NCI-H187 treated with DMSO at 0.1 percent for 48 hours (cell line): ENCODE measurements around the gene TTLL11.
"Not testable (repeated sequence)": the region's sequence is repeated elsewhere in the genome, so short reads cannot be mapped to it uniquely, and the experiment has no call there.

Source experiments
- DNase-seq: peaks from one replicate; lab custom pipeline; 2025; lab: John Stamatoyannopoulos, UW

TTLL11 gene

DNA sequence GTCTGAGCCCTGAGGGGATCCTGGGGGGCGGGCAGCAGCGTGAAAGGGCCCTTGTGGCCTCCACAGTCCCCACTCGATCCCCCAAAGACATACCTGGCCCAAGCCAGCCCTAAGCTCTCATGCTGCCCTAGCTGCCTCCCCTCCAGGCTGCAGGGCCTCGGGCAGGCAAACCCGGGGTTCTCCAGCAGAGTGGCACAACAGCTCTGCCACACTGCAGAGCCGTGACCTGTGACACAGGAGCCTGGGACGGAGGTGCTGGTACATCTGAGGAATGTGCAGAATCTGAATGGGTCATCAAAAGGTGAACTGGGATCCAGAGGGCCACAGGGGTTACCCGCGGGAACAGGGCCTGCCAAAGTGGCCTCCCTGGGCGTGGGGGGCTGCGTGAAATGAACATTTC, 278.5 kb downstream of the TTLL11 start:
- no peak for DNase-seq

DNA sequence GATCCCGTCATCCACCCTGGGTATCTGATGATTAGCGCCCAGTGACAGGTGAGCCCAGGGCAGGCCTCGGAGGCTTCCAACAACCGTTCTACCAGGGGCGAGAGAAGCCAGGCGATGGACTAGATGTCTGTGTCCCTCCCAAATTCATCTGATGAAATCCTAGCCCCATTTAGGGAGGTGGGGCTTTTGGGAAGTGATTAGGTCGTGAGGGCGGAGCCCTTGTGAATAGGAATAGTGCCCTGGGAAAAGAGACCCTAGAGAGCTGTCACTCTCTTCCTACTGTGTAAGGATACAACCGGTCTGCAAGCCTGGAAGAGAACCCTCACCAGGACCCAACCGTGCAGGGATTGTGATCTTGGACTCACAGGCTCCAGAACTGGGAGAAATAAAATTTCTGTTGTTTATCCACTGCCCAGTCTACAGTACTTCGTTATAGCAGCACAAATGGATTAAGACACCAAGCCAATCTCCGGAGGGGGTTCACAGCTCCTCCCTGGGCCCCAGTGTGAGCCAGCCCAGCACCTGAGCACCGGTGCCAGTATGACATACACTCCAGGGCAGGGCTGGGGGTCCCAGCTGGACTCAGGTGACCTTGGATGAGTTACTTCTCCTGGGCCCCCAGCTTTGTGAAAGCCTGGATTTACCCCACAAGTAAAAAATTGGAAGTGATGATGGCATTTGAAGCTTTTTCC, 279.4 kb downstream of the TTLL11 start:
- DNase-seq = no peak

DNA sequence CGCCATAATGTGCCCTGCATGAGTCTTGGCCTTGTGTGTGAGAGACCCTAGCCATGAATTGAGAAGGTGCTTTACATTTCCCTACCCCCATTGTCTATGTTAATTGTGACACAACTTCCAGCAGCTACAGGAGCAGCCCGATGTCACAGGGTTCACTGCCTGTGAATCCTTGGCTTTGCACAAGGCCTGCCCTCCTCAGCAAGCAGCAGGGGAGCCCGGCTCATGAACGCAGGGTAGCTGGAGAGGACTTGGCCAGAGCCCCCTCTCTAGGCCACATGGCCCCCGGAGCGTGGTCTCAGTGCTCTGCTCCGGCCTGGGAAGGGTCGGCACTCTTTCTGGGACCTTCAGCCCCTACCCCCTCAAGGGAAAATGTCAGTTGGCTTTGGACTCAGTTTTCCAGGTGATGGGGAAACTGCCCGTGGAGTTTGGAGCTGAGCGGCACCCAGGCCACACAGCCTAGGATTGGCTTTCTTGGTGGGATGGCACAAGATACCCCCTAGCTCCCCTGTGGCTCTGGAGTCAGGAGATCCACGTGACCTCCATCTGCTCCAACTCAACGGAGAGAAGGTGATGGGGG, 280.9 kb downstream of the TTLL11 start:
- no peak for DNase-seq

DNA sequence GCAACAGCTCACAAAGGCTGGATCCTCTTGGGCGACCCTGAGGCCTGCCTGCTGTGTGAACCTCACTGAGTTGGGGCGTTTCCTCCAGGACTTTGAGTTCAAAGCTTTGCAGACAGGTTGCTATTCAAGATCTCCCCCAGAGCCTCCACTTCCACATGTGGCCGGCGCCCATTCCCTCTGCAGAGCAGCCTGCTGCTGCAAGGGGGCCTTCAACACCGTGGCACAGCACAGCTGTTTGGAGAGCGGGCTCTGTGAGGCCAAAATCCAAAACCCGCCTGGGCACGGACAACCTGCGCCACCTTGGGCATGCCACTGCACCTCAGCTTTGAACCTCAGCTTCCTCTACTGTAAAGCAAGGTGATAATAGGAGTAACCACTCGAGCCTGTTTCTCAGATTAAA, 281.4 kb downstream of the TTLL11 start:
- DNase-seq = no peak

DNA sequence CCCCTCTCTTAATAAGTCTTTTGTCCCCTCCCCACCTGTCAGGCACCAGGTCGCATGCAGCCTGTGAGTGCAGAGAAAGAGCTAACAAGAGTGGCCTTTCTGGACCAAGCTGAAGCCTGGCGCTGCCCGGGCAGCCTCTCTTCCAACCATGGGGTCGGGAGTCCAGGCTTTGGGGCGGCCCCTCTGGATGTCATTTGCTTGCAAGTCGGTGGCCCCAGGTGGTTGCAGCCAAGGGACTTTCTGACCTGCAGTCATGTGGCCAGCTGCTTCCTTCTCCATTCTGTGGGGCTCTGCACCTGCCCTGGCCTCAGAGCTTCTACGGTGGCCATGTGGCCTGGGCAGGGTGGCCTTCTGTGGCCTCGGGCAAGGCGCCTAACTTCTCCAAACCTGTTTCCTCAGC, 282.0 kb downstream of the TTLL11 start:
- DNase-seq = no peak

DNA sequence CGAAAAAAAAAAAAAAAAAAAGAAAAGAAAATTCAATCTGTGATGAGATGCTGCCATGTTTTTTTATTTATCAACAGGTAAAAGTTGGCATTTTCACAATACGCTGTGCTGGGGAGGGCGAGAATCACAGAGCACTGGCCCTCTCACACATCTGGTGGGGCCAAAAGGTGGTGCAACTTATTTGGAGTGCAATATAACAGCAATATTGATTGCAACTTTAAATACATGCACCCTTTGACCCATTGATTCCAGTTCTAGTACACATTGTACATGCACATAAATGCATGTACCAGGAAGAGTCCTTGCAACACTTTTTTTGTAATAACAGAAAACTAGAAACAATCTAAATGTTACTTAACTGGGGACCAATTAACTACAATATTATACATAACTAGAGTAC, 282.6 kb downstream of the TTLL11 start:
- DNase-seq = no peak

DNA sequence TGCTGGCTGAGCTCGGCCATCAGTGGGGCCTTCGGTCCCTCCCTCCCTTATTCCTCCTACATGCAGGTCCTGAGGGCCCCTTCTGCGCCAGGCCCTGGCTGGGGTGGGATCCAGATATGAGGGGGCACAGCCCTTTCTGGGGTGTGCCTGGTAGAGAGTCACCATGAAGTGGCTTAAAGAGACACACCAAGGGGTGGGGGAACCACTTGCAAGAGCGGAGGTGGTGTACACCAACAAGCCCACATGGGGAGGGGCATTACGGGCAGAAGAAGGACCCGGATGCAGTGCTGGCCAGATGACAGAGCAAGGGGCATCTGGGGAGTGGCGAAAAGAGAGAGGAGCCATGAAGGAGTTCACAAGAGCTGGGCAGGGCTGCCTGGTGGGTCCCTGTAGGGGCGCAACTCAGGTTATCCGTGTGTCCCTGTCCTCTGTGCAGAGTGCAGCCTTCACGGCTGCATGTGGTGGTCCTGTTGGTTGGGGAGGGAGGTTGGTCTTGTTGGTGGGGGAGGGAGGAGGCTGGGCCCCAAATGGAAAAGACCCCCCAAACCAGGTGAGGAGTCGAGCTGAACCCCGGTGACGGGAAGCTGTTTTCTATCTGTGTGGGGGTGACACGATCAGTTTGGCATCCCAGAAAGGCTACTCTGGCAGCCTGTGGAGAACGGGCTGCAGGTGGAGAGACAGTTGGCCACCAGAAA, 283.6 kb downstream of the TTLL11 start:
- DNase-seq = no peak

DNA sequence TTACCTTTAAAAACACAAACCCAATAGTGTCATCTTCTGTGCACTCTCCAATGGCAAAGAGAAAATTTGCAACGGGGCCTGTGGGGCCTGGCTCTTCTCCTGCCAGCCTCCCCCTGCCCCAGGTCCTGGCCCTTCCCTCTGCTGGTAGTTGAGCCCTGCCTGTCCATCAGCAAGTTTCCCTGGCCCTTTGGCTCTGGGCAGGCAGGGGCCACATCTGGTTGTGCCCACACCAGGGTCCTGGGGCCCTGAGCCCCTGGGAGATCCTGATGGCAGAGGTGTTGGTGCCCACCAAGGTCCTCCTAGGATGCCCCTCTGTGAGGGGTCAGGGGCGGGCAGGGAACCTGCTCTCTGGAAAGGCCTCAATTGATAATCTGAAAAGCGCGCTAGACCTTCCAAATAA, 284.3 kb downstream of the TTLL11 start:
- DNase-seq = no peak

DNA sequence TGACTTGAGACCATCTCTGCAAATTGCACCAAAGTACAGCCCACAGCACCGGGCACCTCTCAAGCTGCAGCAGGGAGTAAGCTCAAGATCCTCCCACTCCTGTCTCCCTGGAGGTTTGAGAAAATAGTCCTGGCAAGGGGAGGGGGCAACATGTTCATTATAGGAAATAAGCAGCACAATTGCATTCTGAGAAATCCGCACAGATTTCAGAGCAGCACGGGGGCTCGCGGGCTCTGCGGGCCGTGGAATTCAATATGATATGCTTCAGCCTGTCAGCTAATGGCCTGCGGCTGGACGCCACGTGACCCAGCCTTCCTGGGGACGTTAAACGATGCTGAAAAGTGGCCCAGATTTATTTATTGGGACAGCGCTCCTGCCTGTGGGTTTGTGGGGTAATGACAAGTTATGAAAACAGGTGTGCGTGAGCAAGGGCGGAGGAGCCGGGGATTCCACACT, 285.3 kb downstream of the TTLL11 start:
- DNase-seq = no peak

DNA sequence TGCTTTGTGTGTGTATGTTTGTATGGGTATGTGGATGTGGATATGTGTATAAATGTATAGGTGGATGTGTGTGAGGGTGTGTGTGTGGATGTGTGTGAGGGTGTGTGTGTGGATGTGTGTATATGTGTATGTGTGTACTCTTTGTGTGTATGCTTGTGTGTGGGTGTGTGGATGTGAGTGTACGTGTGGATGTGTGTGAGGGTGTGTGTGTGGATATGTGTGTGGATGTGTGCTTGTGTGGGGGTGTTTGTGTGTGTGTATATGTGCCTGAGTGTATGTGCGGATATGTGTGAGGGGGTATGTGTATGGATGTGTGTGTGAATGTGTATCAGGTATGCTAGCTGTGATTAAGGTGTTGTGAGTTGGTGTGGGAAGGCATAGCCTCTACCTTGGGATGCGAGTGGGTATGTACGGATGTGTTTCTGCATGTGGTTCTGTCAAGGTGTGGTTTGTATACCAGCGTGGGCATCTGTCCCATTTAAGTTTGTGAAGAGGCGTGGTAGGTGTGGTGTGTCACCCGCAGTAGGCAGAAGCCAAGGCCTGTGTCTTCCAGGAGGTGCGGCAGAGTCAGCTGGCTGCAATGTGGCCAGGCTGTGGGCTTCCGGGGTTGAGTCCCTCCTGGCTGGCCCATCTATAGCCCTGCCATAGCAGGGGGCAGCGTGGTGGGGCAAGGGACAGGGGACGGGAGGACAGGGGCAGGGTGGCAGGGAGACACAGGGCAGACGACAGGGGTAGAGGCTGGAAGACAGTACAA, 285.9 kb downstream of the TTLL11 start:
- DNase-seq = no peak

DNA sequence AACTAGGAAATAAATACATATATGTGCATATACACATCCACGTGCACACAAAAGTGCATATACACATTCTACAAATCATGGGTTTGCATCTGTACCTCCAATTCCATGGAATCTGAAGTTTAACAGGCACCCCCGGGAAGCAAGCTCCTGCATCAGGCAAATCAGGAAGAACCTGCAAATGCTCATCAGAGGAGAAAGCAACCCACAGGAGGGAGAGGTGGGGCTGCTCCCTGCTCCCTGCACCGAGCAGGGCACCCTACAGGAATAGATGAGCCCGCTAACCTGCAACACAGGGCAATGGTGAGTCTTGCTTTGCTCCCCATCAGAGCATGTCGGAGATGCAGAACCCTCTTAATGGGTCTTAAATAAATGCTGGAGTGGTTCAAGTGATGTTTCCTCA, 290.4 kb downstream of the TTLL11 start:
- no peak for DNase-seq

DNA sequence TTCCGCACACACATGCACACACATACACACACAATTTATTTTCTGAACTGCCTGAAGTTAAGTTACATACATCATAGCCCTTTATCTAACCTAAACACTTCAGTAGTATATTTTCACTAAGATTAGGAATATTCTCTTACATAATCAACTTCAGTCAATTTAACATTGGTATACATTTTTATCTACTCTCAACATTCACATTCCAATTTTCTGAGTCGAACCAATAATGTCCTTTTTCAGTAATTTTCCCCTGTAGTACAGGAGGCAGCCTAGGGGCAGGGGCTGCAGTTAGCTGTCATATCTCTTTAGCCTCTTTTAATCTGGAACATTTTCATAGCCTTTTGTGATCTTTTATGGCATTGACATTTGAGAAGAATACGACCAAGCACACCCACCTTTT, 291.5 kb downstream of the TTLL11 start:
- no peak for DNase-seq

DNA sequence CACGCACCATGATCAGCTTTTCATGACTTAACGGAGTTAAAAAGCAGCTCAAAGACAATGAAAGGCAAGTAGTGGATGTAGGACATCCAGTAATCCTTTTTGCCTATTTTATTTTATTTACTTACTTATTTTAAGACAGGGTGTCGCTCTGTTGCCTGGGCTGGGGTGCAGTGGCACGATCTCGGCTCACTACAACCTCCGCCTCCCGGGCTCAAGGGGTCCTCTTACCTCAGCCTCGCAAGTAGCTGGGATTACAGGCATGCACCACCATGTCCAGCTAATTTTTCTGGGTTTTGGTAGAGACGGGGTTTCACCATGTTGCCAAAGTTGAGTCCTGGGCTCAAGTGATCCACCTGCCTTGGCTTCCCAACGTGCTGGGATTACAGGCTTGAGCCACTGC, 292.7 kb downstream of the TTLL11 start:
- no peak for DNase-seq

DNA sequence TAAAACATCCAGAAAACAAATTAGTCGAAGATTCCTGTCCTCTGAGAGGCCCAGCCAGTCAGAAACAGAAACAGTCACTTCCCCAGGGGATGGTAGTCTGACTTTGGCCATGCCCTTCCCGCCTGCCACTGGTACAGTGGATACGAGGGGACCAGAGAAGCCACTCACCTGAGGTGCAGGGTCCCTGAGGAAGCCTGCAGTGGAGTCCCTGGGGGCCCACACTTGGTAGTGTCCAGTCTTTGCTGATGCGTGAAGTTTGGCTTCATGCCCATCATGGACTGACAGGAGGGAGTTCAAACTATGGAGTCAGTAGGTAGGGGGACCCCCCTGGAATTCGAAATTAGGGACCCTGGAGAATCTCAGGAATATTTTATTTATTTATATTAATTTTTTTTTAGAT, 294.2 kb downstream of the TTLL11 start:
- no peak for DNase-seq

DNA sequence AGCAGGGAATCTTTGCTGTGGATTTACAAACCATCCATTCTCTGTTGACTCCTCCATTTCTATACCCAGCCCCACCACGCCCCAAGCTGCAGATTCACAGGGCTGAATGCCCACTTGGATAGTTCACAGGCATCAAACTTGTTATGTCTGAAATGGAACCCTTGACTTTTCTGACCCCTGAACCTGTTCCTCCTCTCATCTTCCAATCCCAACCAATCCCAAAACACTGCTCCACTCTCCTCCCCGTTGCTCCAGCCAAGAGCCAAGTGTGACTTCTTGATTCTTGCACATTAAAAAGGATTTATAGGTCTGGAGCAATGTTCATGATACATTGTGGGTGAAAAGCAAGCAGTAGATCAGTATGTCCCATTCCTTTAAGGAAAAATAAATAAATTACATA, 296.0 kb downstream of the TTLL11 start:
- DNase-seq = no peak

DNA sequence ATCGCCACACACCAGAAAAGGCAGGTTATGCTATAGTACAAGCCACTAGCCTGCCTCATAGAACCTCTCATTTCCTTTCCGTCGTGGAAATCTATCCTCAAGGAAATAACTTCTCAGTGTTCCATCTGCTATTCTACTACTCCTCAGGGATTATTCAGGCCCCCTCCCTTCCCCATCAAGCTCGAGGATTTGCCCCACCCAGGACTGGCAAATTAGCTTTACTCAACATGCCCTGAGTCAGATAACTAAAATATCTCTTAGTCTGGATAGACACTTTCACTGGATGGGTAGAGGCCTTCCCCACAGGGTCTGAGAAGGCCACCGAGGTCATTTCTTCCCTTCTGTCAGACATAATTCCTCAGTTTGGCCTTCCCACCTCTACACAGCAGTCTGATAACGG, 298.8 kb downstream of the TTLL11 start:
- DNase-seq = not testable (repeated sequence)

DNA sequence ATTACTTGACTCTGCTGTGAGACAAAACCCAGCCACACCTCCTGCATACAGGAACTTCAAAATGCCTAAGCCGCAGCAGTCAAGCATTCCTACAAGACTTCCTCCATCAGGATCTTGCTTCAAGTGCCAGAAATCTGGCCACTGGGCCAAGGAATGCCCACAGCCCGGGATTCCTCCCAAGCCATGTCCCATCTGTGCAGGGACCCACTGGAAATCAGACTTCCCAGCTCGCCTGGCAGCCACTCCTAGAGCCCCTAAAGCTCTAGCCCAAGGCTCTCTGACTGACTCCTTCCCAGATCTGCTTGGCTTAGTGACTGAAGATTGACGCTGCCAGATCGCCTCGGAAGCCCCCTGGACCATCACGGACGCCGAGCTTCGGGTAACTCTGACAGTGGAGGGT, 300.6 kb downstream of the TTLL11 start:
- DNase-seq = not testable (repeated sequence)

DNA sequence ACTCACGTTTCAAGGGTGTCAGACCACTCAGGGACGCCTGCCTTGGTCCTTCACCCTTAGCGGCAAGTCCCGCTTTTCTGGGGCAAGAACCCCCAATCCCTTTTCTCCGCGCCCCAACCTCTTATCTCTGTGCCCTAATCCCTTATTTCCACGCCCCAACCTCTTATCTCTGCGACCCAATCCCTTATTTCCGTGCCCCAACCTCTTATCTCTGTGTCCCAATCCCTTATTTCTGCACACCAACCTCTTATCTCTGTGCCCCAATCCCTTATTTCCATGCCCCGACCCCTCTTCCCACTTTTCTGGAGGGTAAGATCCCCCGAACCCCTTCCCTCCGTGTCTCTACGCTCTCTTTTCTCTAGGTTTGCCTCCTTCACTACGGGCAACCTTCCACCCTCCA, 302.3 kb downstream of the TTLL11 start:
- no peak for DNase-seq

DNA sequence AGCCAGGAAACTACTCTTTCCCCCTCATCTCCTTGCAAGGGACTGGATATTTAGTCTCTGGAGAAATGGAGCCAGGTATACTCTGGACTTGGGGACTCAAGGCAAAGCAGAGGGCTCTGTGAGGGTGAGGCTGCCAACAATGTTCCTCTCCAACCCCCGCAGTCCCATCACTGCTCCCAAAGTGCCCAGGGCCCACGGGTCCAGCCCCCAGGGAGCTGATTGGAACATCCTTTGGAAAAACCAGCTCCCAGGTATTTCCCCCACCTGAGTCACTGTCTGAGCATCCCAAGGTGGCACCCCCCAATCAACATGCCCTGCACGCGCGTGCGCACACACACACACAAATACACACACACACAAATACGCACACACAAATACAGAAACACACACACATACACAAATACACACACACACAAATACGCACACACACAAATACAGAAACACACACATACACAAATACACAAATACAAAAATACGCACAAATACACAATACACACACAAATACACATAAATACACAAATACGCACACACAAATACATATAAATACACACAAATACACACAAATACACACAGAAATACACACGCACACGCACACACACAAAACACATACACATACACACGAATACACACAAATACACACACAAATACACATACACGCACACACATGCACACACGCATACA, 304.3 kb downstream of the TTLL11 start:
- no peak for DNase-seq

DNA sequence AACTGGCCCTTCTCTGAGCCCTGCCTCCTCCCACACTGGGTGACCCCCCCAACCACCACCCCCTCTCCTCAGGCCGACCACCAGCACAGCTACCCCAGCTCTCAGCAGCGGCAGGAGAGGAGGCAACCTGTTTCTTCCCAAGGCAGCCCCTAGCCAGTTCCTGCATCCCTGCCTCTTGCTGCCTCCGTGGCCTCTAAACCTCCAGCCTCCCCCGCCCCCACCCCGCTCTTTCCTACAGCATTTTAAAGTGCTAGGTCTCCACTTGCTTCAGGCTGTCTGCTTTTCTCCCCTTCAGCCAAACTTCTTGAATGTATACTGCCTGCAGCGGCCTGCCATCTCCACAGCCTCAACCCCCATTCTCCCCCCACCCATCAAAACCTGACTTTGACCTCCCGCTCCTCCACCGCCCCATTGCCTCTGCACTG, 306.1 kb downstream of the TTLL11 start:
- no peak for DNase-seq

DNA sequence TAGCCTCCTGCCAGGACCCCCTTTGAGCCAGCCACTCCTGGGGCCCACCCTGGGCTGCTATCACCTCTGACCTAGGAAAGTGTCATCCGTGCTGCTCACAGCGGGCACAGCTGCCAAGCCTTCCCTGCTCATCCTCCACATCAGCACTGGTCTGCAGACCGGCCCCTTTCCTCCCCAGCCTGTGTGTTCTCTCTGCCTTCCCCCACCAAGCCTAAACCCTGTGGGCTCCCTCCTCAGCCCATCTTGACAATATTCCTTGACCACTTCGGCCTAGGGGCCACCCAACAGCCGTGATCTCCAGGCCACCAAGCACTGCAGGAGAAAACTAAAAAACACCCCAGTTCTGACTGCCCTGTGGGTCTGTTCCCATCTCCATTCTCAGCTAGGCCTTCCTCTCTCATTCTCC, 306.6 kb downstream of the TTLL11 start:
- no peak for DNase-seq
